OCI-M2 (cell line): Measurements from ENCODE around the gene TOR2A.

Experiments
- DNase-seq: peaks from one replicate; lab custom pipeline; 2025; ENCODE audit not compliant: unreplicated experiment; lab: John Stamatoyannopoulos, UW

TOR2A gene

GRCh38 chr9:127721391-127721821, 13.7 kb downstream of the TOR2A start:
- no peak for DNase-seq

GRCh38 chr9:127720865-127721227, 14.2 kb downstream of the TOR2A start:
- DNase-seq, result no peak

- no peak for DNase-seq
Measured at GRCh38 chr9:127720031-127720864, 14.8 kb downstream of the TOR2A start.

- no peak for DNase-seq
Measured at GRCh38 chr9:127717766-127718165, 17.3 kb downstream of the TOR2A start.

GRCh38 chr9:127716412-127716811, 18.7 kb downstream of the TOR2A start:
- DNase-seq, result no peak

- peak; percentile 29 for DNase-seq
Measured at GRCh38 chr9:127715470-127716337, 19.4 kb downstream of the TOR2A start, which contains the start of the genes PTRH1 and TTC16. PTRH1 (minus strand) TSS chr9:127715663; CDS start chr9:127715639, 24 bp downstream. TTC16 (plus strand) TSS chr9:127716079; CDS start chr9:127716146, 67 bp downstream.

GRCh38 chr9:127714951-127715469, 20.1 kb downstream of the TOR2A start:
- no peak for DNase-seq

- DNase-seq, result no peak
Measured at GRCh38 chr9:127714020-127714750, 20.9 kb downstream of the TOR2A start.

- no peak for DNase-seq
Measured at GRCh38 chr9:127712867-127713266, 22.2 kb downstream of the TOR2A start.

GRCh38 chr9:127712371-127712770, 22.7 kb downstream of the TOR2A start:
- no peak for DNase-seq

GRCh38 chr9:127711831-127712274, 23.2 kb downstream of the TOR2A start:
- no peak for DNase-seq

GRCh38 chr9:127711226-127711701, 23.8 kb downstream of the TOR2A start:
- no peak for DNase-seq

- DNase-seq, result no peak
Measured at GRCh38 chr9:127710204-127710783, 24.8 kb downstream of the TOR2A start.

- no peak for DNase-seq
Measured at GRCh38 chr9:127708952-127709587, 26.0 kb downstream of the TOR2A start.

GRCh38 chr9:127707766-127708165, 27.3 kb downstream of the TOR2A start:
- no peak for DNase-seq

GRCh38 chr9:127706836-127707241, 28.3 kb downstream of the TOR2A start, which contains the start of gene CFAP157:
CFAP157 (plus strand) TSS chr9:127706988; CDS start chr9:127707032, 44 bp downstream.
- no peak for DNase-seq

GRCh38 chr9:127705577-127706379, 29.3 kb downstream of the TOR2A start:
- DNase-seq, result no peak

GRCh38 chr9:127703289-127703946, 31.7 kb downstream of the TOR2A start:
- no peak for DNase-seq
